ENCODE measurements around the gene UBL4B.
A peak's percentile ranks its signal among the peaks of the same experiment; 100 is the strongest.

Gene UBL4B

DNA sequence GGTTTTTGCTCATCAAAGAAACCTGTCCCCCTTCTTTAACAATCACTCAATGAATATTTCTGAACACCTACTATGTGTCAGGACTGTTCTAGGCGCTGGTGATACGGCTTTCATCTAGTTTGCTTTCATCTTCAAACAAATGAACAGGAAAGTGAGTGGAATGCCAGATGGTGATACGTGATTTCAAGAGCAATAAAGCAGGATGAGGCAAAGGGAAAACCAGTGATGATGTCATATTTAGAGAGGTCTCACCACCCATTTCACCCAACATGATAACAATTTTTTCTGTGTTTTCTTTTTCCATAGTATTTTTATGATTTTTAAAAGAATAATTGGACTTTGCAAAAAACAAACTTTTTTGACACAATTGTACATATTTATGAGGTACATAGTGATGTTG is 26.7 kb downstream of the UBL4B start:
- H3K9ac ChIP-seq (ENCODE audit: low read depth, low read length), result no peak overlapping the region
- peaks cover 19% of the 10 kb centered on the region for H3K4me1 ChIP-seq (ENCODE audit: insufficient read depth, low read length)
- H3K27ac ChIP-seq (ENCODE audit: low read depth, low read length), result no peak overlapping the region
- WGBS, result 70% methylated on average over 3 of the region's 3 CpGs
- no peak overlapping the region for H3K4me3 ChIP-seq (ENCODE audit: low read length)
- no peaks in the 10 kb centered on the region for H3K9me3 ChIP-seq (ENCODE audit: insufficient read depth, low read depth, low read length)
- no peaks in the 10 kb centered on the region for H3K36me3 ChIP-seq (ENCODE audit: insufficient read depth, low read length)
- H3K27me3 ChIP-seq (ENCODE audit: insufficient read depth, low read length), result peaks cover 13% of the 10 kb centered on the region

DNA sequence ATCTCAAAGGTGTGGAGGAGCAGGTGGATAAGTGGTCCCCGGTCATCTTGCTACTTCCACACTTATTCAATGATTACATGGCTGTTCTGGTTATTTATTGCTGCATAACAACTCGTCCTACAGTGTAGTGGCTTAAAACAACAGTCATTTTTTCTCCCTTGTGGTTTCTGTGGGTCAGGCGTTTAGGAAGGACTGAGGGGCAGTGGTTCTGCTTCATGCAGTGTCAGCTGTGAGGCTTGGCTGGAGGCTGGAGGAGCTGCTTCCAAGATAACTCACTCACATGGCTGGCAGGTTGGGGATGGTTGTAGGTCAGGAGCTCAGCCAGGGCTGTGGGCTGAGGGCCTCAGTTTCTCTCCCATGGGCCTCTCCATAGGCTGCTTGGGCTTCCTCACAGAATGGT is 32.1 kb downstream of the UBL4B start:
- WGBS, result 87% methylated on average over 2 of the region's 3 CpGs

DNA sequence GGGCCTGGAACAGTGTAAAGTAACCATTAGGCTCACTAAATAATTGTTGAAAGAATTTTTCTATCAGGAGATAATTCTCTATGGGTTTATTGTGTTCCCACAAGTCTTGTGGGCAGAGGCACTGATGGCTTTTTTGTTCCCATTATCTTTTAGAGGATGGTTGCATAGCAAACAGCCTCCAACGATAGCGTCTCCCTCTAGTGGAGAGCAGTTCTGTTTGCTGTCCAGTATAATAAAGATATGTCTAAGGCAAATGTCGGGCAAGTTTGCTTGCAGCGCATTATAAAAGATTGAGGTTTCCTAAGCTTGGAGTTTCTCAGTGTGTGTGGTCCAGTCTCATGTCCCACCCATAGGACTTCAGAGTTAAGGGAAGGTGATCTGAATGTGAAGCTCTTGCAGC is 36.7 kb downstream of the UBL4B start:
- Histone ChIP-seq H3K36me3 (ENCODE audit: insufficient read depth, low read length) (no peaks in the 10 kb centered on the region), H3K27ac (ENCODE audit: low read depth, low read length) (no peak overlapping the region), H3K9me3 (ENCODE audit: insufficient read depth, low read depth, low read length) (no peaks in the 10 kb centered on the region), H3K9ac (ENCODE audit: low read depth, low read length) (no peak overlapping the region), H3K27me3 (ENCODE audit: insufficient read depth, low read length) (peaks cover 100% of the 10 kb centered on the region), H3K4me3 (ENCODE audit: low read length) (no peak overlapping the region), H3K4me1 (ENCODE audit: insufficient read depth, low read length) (no peaks in the 10 kb centered on the region)
- 73% methylated on average over 4 of the region's 4 CpGs for WGBS

More for the DNA sequence above, 32.1 kb downstream of the UBL4B start:
- Histone ChIP-seq H3K27ac (ENCODE audit: low read depth, low read length) (no peak overlapping the region), H3K9ac (ENCODE audit: low read depth, low read length) (no peak overlapping the region), H3K4me3 (ENCODE audit: low read length) (no peak overlapping the region), H3K27me3 (ENCODE audit: insufficient read depth, low read length) (peaks cover 62% of the 10 kb centered on the region), H3K4me1 (ENCODE audit: insufficient read depth, low read length) (no peaks in the 10 kb centered on the region), H3K9me3 (ENCODE audit: insufficient read depth, low read depth, low read length) (no peaks in the 10 kb centered on the region), H3K36me3 (ENCODE audit: insufficient read depth, low read length) (no peaks in the 10 kb centered on the region)

DNA sequence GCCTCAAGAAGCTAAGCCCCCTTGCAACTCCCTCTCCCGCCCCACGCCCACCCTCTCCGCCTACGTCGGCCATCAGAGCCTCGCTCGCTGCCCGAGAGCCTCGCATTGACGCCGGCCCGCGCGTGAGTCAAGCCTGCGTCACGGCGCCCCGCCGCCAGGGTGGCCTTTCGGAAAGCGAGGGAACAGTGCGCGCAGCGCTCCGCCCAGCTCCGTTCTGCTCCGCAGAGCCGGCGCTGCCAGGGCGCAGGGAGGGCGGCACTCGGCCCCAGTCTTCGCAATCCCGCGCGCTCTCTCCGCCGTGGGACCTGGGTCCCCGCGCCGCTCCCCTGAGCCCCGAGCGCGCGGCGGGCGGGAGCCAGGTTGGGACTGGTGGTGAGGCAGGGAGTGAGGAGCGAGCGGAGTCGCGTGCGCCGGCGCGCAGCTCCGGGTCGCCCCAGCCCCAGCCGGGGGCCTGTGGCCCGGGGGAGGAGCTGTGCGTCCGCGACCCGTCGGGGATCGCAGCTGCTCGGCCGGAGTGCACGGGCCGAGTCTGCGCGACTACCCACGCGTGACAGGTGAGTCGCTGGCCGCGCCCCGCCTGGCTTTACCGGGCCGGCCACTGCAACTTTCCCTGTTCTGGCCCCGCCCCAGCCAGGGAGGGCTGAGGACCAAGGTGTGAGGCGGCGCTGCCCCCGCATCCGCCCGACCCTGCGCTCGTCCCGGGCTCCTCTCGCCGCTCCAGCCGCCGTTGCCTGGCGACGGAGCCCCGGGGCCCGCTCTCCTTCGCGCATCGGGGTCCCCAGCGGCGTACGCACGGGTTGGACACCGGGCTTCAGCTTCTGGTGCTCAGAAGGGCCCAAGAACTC is 38.3 kb downstream of the UBL4B start, which contains the start of gene SLC6A17:
SLC6A17 (plus strand) TSS at position 165 of the 845 bp plus-strand sequence. CDS start 16,436 bp downstream, outside the sequence.
- no peaks in the 10 kb centered on the region for H3K9me3 ChIP-seq (ENCODE audit: insufficient read depth, low read depth, low read length)
- peak within 1 kb of the TSS; percentile 48 for H3K4me3 ChIP-seq (ENCODE audit: low read length)
- no peaks in the 10 kb centered on the region for H3K36me3 ChIP-seq (ENCODE audit: insufficient read depth, low read length)
- H3K4me1 ChIP-seq (ENCODE audit: insufficient read depth, low read length), result no peaks in the 10 kb centered on the region
- WGBS, result under 1% methylated on average over 104 of the region's 104 CpGs
- H3K27me3 ChIP-seq (ENCODE audit: insufficient read depth, low read length), result peaks cover 100% of the 10 kb centered on the region
- no peak within 1 kb of the TSS for H3K27ac ChIP-seq (ENCODE audit: low read depth, low read length)
- H3K9ac ChIP-seq (ENCODE audit: low read depth, low read length), result peak within 1 kb of the TSS; percentile 9; the same call in 1 of the 2 replicates

DNA sequence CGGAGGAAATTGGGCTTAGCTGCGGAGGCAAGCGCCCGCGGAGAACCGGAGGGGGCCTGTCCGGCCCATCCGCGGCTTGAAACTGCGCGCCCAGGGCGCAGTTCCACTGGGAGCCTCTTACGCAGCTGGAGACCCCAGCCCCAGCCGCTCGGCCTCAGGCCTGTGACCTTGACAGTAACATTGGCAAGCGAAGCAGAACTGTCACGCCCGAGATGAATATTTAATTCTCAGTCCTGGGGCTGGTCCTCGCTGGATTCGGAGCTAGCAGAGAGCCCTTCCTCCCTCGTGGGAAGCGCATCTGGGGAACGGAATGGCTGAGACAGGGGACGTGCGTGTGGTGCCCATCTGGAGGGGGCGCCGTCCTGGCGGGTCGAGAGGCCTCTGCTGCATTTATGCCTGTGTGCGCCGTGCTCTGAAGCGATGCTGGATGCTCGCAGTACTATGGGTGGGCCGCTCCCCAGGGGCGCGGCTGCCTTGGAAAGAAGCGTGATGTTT is 39.0 kb downstream of the UBL4B start:
- Histone ChIP-seq H3K9me3 (ENCODE audit: insufficient read depth, low read depth, low read length) (no peaks in the 10 kb centered on the region), H3K4me3 (ENCODE audit: low read length) (peak overlapping the region; percentile 48), H3K4me1 (ENCODE audit: insufficient read depth, low read length) (no peaks in the 10 kb centered on the region), H3K9ac (ENCODE audit: low read depth, low read length) (no peak overlapping the region; the same call in 1 of the 2 replicates), H3K36me3 (ENCODE audit: insufficient read depth, low read length) (no peaks in the 10 kb centered on the region), H3K27me3 (ENCODE audit: insufficient read depth, low read length) (peaks cover 99% of the 10 kb centered on the region), H3K27ac (ENCODE audit: low read depth, low read length) (no peak overlapping the region)
- 17% methylated on average over 37 of the region's 37 CpGs for WGBS

DNA sequence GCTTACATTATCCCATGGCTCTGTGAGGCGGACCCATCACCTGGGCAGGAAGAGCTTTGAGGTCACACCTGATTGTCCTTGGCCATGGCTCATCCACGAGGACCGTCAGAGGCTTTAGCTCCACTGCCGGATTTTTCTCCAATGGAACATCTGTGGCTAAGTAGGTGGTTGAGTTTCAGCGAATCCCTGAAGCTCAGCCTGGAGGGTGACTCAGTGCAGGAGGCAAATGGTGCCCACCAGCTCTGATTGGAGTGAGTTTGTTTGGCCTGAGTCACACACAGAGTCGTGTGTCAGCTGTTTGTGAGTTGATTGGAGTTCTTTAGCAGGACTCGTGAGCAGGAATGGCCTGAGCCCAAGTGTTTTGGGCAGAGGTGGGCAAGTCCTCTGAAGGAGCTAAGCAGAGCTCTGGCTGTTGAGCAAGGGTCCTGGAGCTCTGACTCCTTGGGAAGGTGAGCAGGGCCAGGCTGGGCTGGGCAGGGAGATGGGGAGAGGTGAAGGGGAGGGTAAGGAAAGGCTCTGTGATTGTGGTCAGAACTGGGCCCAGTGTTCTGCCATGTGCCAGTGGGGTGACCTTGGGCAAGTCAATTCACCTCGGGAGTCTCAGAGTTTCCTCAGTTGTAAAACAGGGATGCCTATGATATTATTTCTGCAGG is 40.0 kb downstream of the UBL4B start:
- H3K27ac ChIP-seq (ENCODE audit: low read depth, low read length), result no peak overlapping the region
- H3K9ac ChIP-seq (ENCODE audit: low read depth, low read length), result no peak overlapping the region
- WGBS, result 70% methylated on average over 8 of the region's 8 CpGs
- no peaks in the 10 kb centered on the region for H3K36me3 ChIP-seq (ENCODE audit: insufficient read depth, low read length)
- peaks cover 90% of the 10 kb centered on the region for H3K27me3 ChIP-seq (ENCODE audit: insufficient read depth, low read length)
- H3K4me1 ChIP-seq (ENCODE audit: insufficient read depth, low read length), result no peaks in the 10 kb centered on the region
- no peaks in the 10 kb centered on the region for H3K9me3 ChIP-seq (ENCODE audit: insufficient read depth, low read depth, low read length)
- no peak overlapping the region for H3K4me3 ChIP-seq (ENCODE audit: low read length)

DNA sequence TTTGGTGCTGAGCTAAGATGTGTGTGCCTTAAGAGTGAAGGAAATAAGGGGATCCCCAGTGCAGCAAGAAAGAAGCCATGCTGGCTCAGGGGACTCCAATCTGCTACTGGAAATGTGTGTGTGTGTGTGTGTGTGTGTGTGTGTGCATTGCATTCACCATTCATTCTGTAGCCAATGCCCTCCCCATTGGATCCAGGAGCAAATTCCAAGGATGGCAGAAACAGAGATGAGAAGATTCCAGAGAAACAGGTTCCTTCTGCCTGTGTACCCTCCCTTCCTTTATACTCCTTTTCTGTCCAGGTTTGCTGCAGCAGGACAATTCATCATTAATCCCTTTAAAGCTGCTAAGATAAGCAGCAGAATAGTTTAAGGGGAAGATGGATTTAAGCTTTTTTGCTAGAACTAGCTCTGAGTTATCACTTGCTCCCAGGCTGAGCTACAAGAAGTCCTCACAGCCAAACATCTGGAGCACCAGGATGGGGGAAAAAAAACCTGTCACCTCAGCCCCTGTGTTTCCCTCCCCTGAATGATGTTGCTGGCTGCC is 41.2 kb downstream of the UBL4B start:
- H3K27ac ChIP-seq (ENCODE audit: low read depth, low read length), result no peak overlapping the region
- H3K9ac ChIP-seq (ENCODE audit: low read depth, low read length), result no peak overlapping the region
- no peaks in the 10 kb centered on the region for H3K9me3 ChIP-seq (ENCODE audit: insufficient read depth, low read depth, low read length)
- no peak overlapping the region for H3K4me3 ChIP-seq (ENCODE audit: low read length)
- H3K27me3 ChIP-seq (ENCODE audit: insufficient read depth, low read length), result peaks cover 78% of the 10 kb centered on the region
- no peaks in the 10 kb centered on the region for H3K36me3 ChIP-seq (ENCODE audit: insufficient read depth, low read length)
- H3K4me1 ChIP-seq (ENCODE audit: insufficient read depth, low read length), result no peaks in the 10 kb centered on the region

DNA sequence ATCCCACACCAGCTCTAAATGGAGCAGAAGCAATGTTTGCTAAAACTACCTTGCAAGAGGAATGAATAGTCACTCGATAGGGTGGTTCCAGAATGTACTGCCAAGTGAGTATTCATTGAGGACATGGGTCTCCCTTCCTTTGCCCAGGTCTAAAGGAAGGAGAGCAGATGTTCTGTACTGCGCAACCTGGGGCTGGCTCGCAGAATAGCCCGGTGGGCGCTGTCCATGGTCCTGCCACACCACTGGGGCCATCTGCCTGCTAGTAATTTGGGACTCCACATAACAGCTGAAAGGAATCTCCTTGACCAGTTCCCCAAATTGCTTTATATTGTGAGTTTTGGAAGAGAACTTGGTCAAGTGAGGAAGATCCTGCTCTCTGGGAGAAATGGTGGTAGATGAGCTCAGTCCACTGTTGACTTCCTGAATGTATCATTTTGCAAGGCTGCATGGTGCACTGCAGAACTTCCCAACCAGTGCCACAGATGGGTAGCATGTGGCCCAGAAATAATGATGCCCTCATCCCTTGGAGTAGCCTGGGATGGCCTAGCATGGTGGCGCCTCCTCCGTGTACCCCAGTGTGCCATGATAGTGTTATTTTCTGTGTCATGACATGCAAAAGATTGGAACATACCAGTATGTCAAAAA is 43.8 kb downstream of the UBL4B start:
- WGBS, result 23% methylated on average over 7 of the region's 7 CpGs

DNA sequence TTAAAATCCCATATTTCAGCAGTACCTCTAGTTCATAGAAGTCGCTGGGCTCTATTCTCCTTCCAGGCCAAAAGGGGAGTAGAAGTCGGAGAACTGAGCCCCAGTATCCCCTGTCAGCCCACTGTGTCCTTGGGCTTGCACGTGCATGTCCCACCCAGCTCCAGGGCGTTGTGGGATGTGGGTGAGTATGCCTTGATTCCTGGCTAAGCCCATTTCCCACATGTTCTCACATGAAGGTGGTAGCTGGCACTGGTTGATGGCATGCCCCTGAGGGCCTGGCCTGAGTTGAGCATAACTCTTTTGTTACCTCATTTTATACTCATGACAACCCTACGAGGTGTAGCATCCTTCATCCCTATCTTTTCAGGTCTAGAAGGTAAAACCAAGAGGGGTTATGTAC is 46.0 kb downstream of the UBL4B start:
- H3K36me3 ChIP-seq (ENCODE audit: insufficient read depth, low read length), result no peaks in the 10 kb centered on the region
- no peak overlapping the region for H3K9ac ChIP-seq (ENCODE audit: low read depth, low read length)
- H3K4me3 ChIP-seq (ENCODE audit: low read length), result no peak overlapping the region
- H3K27ac ChIP-seq (ENCODE audit: low read depth, low read length), result no peak overlapping the region
- WGBS, result 90% methylated on average over 5 of the region's 5 CpGs
- H3K27me3 ChIP-seq (ENCODE audit: insufficient read depth, low read length), result peaks cover 30% of the 10 kb centered on the region
- no peaks in the 10 kb centered on the region for H3K9me3 ChIP-seq (ENCODE audit: insufficient read depth, low read depth, low read length)
- H3K4me1 ChIP-seq (ENCODE audit: insufficient read depth, low read length), result no peaks in the 10 kb centered on the region

More for the DNA sequence above, 43.8 kb downstream of the UBL4B start:
- H3K4me1 ChIP-seq (ENCODE audit: insufficient read depth, low read length), result no peaks in the 10 kb centered on the region
- no peaks in the 10 kb centered on the region for H3K36me3 ChIP-seq (ENCODE audit: insufficient read depth, low read length)
- H3K27ac ChIP-seq (ENCODE audit: low read depth, low read length), result no peak overlapping the region
- peaks cover 53% of the 10 kb centered on the region for H3K27me3 ChIP-seq (ENCODE audit: insufficient read depth, low read length)
- no peak overlapping the region for H3K4me3 ChIP-seq (ENCODE audit: low read length)
- H3K9me3 ChIP-seq (ENCODE audit: insufficient read depth, low read depth, low read length), result no peaks in the 10 kb centered on the region
- H3K9ac ChIP-seq (ENCODE audit: low read depth, low read length), result no peak overlapping the region

DNA sequence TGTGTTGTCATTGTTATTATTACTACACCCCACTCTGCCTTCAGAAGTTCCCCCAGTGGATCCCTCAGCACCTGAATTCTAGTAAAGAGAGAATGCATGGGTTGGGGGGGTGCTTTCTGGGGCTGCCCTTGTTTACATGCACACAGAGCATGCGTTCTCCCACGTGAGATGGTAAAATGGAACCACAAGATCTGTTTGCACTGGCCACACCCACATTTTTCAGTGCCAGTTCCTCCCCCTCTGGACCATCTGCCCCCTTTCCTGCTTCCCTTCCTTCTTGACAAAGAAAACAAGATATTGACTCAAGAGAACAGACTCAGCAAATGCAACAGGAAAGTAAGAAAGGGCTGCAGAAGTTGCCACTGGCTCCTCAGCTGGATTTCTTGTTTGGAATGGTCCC is 46.9 kb downstream of the UBL4B start:
- Histone ChIP-seq H3K4me3 (ENCODE audit: low read length) (no peak overlapping the region), H3K27ac (ENCODE audit: low read depth, low read length) (no peak overlapping the region), H3K9me3 (ENCODE audit: insufficient read depth, low read depth, low read length) (no peaks in the 10 kb centered on the region), H3K27me3 (ENCODE audit: insufficient read depth, low read length) (peaks cover 21% of the 10 kb centered on the region), H3K4me1 (ENCODE audit: insufficient read depth, low read length) (no peaks in the 10 kb centered on the region), H3K36me3 (ENCODE audit: insufficient read depth, low read length) (no peaks in the 10 kb centered on the region), H3K9ac (ENCODE audit: low read depth, low read length) (no peak overlapping the region)
- 77% methylated on average over 2 of the region's 2 CpGs for WGBS
